Hepatocyte (in vitro differentiated cells): ENCODE measurements around the gene IYD.

Experiments used
- CTCF ChIP-seq: fragments of 200-600 bp; sonication (generic); IDR thresholded peaks from 2 replicates; pipeline ENCODE4 v1.5.1; 2016; ENCODE audit warnings: antibody characterized with exemption, mild to moderate bottlenecking; ENCODE audit not compliant: poor library complexity
- EZH2 ChIP-seq: fragments of 200-600 bp; sonication (generic); IDR thresholded peaks from 2 replicates; pipeline ENCODE4 v1.6.1; 2016; ENCODE audit warnings: antibody characterized with exemption, mild to moderate bottlenecking, borderline replicate concordance

GRCh38 chr6:150336299-150336698 lies 32.5 kb upstream of the IYD start:
- TF ChIP-seq CTCF: no peak
- no peak for TF ChIP-seq EZH2
